ENCODE results near the gene ULK4.

The ULK4 gene

DNA sequence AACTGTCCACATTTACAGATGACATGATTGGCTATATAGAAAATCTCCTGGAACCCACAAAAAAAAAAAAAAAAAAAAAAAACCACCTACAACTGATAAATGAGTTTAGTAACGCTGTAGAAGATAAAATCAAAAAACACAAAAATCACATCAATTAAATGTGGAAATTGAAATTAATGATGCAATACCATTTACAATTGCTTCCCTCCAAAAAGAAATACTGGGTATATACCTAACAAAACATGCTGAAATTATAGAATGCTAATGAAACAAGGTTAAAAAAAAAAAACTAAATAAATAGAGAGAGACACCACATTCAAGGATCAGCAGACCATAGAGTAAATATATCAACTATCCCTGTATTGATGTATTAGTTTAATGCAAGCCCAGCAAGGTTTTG is 215.7 kb downstream of the ULK4 start:
- no peak overlapping the region for H3K4me3 ChIP-seq (ENCODE audit: low read depth, low read length)
- DNase-seq (ENCODE audit: low read depth): no peak
- TF ChIP-seq MYC (IDR thresholded peaks at IDR 0.05; ENCODE audit: low read depth, low read length) (no peak), POLR2A (IDR thresholded peaks at IDR 0.05; ENCODE audit: extremely low read depth, insufficient read length) (no peak)
- TF ChIP-seq, protein P1, sequence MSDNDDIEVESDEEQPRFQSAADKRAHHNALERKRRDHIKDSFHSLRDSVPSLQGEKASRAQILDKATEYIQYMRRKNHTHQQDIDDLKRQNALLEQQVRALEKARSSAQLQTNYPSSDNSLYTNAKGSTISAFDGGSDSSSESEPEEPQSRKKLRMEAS (IDR thresholded peaks at IDR 0.05; ENCODE audit: low read depth, low read length): no peak
- TF ChIP-seq, protein P2, sequence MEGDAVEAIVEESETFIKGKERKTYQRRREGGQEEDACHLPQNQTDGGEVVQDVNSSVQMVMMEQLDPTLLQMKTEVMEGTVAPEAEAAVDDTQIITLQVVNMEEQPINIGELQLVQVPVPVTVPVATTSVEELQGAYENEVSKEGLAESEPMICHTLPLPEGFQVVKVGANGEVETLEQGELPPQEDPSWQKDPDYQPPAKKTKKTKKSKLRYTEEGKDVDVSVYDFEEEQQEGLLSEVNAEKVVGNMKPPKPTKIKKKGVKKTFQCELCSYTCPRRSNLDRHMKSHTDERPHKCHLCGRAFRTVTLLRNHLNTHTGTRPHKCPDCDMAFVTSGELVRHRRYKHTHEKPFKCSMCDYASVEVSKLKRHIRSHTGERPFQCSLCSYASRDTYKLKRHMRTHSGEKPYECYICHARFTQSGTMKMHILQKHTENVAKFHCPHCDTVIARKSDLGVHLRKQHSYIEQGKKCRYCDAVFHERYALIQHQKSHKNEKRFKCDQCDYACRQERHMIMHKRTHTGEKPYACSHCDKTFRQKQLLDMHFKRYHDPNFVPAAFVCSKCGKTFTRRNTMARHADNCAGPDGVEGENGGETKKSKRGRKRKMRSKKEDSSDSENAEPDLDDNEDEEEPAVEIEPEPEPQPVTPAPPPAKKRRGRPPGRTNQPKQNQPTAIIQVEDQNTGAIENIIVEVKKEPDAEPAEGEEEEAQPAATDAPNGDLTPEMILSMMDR (IDR thresholded peaks at IDR 0.05; ENCODE audit: low read depth, low read length): no peak

- no peak for DNase-seq (ENCODE audit: low read depth)
- TF ChIP-seq POLR2A (IDR thresholded peaks at IDR 0.05; ENCODE audit: extremely low read depth, insufficient read length) (no peak), MYC (IDR thresholded peaks at IDR 0.05; ENCODE audit: low read depth, low read length) (no peak)
- TF ChIP-seq, protein P1 (IDR thresholded peaks at IDR 0.05; ENCODE audit: low read depth, low read length): no peak
- TF ChIP-seq, protein P2 (IDR thresholded peaks at IDR 0.05; ENCODE audit: low read depth, low read length): no peak
- no peak overlapping the region for H3K4me3 ChIP-seq (ENCODE audit: low read depth, low read length)
Measured at GRCh38 chr3:41742121-41742520, 219.8 kb downstream of the ULK4 start.

- TF ChIP-seq, protein P1 (IDR thresholded peaks at IDR 0.05; ENCODE audit: low read depth, low read length): no peak
- TF ChIP-seq, protein P2 (IDR thresholded peaks at IDR 0.05; ENCODE audit: low read depth, low read length): no peak
- TF ChIP-seq POLR2A (IDR thresholded peaks at IDR 0.05; ENCODE audit: extremely low read depth, insufficient read length) (no peak), MYC (IDR thresholded peaks at IDR 0.05; ENCODE audit: low read depth, low read length) (no peak)
- H3K4me3 ChIP-seq (ENCODE audit: low read depth, low read length): no peak overlapping the region
- DNase-seq (ENCODE audit: low read depth): no peak
Measured at GRCh38 chr3:41740374-41740886, 221.5 kb downstream of the ULK4 start.

DNA sequence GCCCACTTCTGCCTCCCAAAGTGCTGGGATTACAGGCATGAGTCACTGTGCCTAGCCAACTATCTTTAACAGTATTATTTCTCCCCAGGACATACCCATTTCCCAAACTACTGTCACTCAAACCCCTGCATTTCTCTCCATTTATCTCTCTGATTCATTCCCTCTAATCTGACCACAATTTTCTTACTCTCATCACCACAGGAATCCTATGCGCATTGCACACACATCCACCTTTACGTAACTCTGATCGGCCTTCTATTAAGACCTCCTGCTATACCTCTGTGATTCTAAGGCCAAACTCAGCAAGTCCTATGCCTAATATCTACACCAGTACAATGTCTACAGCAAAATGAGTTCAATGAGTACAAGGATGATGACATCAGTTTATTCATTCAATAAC is 235.0 kb downstream of the ULK4 start:
- TF ChIP-seq, protein P2 (IDR thresholded peaks at IDR 0.05; ENCODE audit: low read depth, low read length): no peak
- TF ChIP-seq, protein P1 (IDR thresholded peaks at IDR 0.05; ENCODE audit: low read depth, low read length): no peak
- DNase-seq (ENCODE audit: low read depth): no peak
- H3K4me3 ChIP-seq (ENCODE audit: low read depth, low read length): no peak overlapping the region

- H3K4me3 ChIP-seq (ENCODE audit: low read depth, low read length): no peak overlapping the region
Measured at GRCh38 chr3:41717641-41718040, 244.3 kb downstream of the ULK4 start.

More at GRCh38 chr3:41717641-41718040, 244.3 kb downstream of the ULK4 start:
- TF ChIP-seq, protein P1 (IDR thresholded peaks at IDR 0.05; ENCODE audit: low read depth, low read length): no peak
- TF ChIP-seq MYC (IDR thresholded peaks at IDR 0.05; ENCODE audit: low read depth, low read length) (no peak), POLR2A (IDR thresholded peaks at IDR 0.05; ENCODE audit: extremely low read depth, insufficient read length) (no peak)
- TF ChIP-seq, protein P2 (IDR thresholded peaks at IDR 0.05; ENCODE audit: low read depth, low read length): no peak
- no peak for DNase-seq (ENCODE audit: low read depth)

Measured in NB4 (cell line).